ENCODE results near the gene RAB5B. TPM values are rescaled to one million over a fixed set of nuclear protein-coding genes. Genes with fewer than 3 reads are reported as not detected.
"Not testable (repeated sequence)": the region's sequence is repeated elsewhere in the genome, so short reads cannot be mapped to it uniquely, and the experiment has no call there.

RAB5B gene
- total RNA-seq, 1 donor from 2014 or later, result 139 TPM

- DNase-seq (ENCODE audit: low spot score), result no peak
Measured at GRCh38 chr12:55982319-55982936, 8.6 kb downstream of the RAB5B start.

GRCh38 chr12:55983232-55983842 lies 9.5 kb downstream of the RAB5B start:
- no peak for DNase-seq (ENCODE audit: low spot score)

GRCh38 chr12:55984861-55985260 lies 11.0 kb downstream of the RAB5B start:
- no peak for DNase-seq (ENCODE audit: low spot score)

GRCh38 chr12:55985341-55985740 lies 11.5 kb downstream of the RAB5B start:
- no peak for DNase-seq (ENCODE audit: low spot score)

GRCh38 chr12:55985976-55986375 lies 12.1 kb downstream of the RAB5B start:
- DNase-seq (ENCODE audit: low spot score), result not testable (repeated sequence)

- no peak for DNase-seq (ENCODE audit: low spot score)
Measured at GRCh38 chr12:55991110-55991509, 17.2 kb downstream of the RAB5B start.

- no peak for DNase-seq (ENCODE audit: low spot score)
Measured at GRCh38 chr12:55993230-55993853, 19.5 kb downstream of the RAB5B start.

- DNase-seq (ENCODE audit: low spot score), result no peak
Measured at GRCh38 chr12:55995366-55995765, 21.5 kb downstream of the RAB5B start.

- DNase-seq (ENCODE audit: low spot score), result peak; percentile 74
Measured at GRCh38 chr12:55996201-55996714, 22.4 kb downstream of the RAB5B start.

- peak; percentile 98 for DNase-seq (ENCODE audit: low spot score)
Measured at GRCh38 chr12:55996715-55997534, 23.0 kb downstream of the RAB5B start, which contains the start of gene SUOX. Gene SUOX (plus strand): TSS chr12:55997276. CDS start chr12:56002222, 4,946 bp downstream.

- DNase-seq (ENCODE audit: low spot score), result no peak
Measured at GRCh38 chr12:55997535-55997859, 23.6 kb downstream of the RAB5B start.

- not testable (repeated sequence) for DNase-seq (ENCODE audit: low spot score)
Measured at GRCh38 chr12:55999522-55999921, 25.6 kb downstream of the RAB5B start.

GRCh38 chr12:55999999-56000540 lies 26.2 kb downstream of the RAB5B start:
- DNase-seq (ENCODE audit: low spot score), result not testable (repeated sequence)

- no peak for DNase-seq (ENCODE audit: low spot score)
Measured at GRCh38 chr12:56001487-56002100, 27.7 kb downstream of the RAB5B start.

GRCh38 chr12:56003376-56003775 lies 29.5 kb downstream of the RAB5B start:
- not testable (repeated sequence) for DNase-seq (ENCODE audit: low spot score)

- DNase-seq (ENCODE audit: low spot score), result no peak
Measured at GRCh38 chr12:56004211-56004610, 30.3 kb downstream of the RAB5B start.

GRCh38 chr12:56007564-56008559 lies 34.0 kb downstream of the RAB5B start:
- peak; percentile 61 for DNase-seq (ENCODE audit: low spot score)

GRCh38 chr12:56010111-56010570 lies 36.3 kb downstream of the RAB5B start:
- DNase-seq (ENCODE audit: low spot score), result no peak

GRCh38 chr12:56011509-56012090 lies 37.7 kb downstream of the RAB5B start:
- no peak for DNase-seq (ENCODE audit: low spot score)

- no peak for DNase-seq (ENCODE audit: low spot score)
Measured at GRCh38 chr12:56013482-56013881, 39.6 kb downstream of the RAB5B start.
